Sciatic nerve (tissue), 2 donors: ENCODE measurements around the gene METTL3. TPM values are rescaled to one million over a fixed set of nuclear protein-coding genes. Genes with fewer than 3 reads are reported as not detected.
A peak's percentile ranks its signal among the peaks of the same experiment; 100 is the strongest.

Source experiments
- ATAC-seq: fragments of 200-7000 bp; cut with Tn5 transposase; one replicate; pipeline ENCODE4 v1.9.1; 2020; ENCODE audit warnings: mild to moderate bottlenecking, moderate library complexity
- DNase-seq: peaks from one replicate; pipeline ENCODE4 v3.0.0-alpha.2; 2020; ENCODE audit warnings: low spot score
- intact Hi-C: fragments of 100-400 bp; cut with DNase I; formaldehyde crosslinking; loops from one replicate; pipeline ENCODE4 v1.14.2; 2022
- total RNA-seq: library from RNA; stranded (reverse); fragmentation: NEBNext Ultra II Directional; extraction: Animal tissue kit (Norgen Biotek cat#: 25700); gene quantifications from one replicate; pipeline ENCODE4 v1.2.1, GENCODE V29; 2021
- donor health status: DM: no; HTN: no; CAD: no.
- donor health status: DM: no; HTN: no; CAD: no.

Gene METTL3
- total RNA-seq, 1 donor from 2014 or later, result 43.3 TPM

- no peak for DNase-seq
- no peak for ATAC-seq
- intact Hi-C loops, result no loop called here
Observed at GRCh38 chr14:21528381-21529348, 17.5 kb upstream of the METTL3 start.

GRCh38 chr14:21527318-21527679, 16.2 kb upstream of the METTL3 start:
- no peak for ATAC-seq
- no peak for DNase-seq
- intact Hi-C loops, result no loop called here

- no peak for ATAC-seq
- intact Hi-C loops, result no loop called here
- no peak for DNase-seq
Observed at GRCh38 chr14:21526672-21527317, 15.7 kb upstream of the METTL3 start.

- ATAC-seq (peak; percentile 95), DNase-seq (peak; percentile 85)
- intact Hi-C loops, result no loop called here
Observed at GRCh38 chr14:21525962-21526671, 15.0 kb upstream of the METTL3 start, which contains the start of gene SALL2. Gene SALL2, minus strand, starts transcription at chr14:21526346. Its CDS starts 219 bp downstream, at chr14:21526127.

GRCh38 chr14:21525571-21525961, 14.4 kb upstream of the METTL3 start:
- ATAC-seq, result peak; percentile 75
- intact Hi-C loops, result no loop called here
- DNase-seq, result peak; percentile 65

GRCh38 chr14:21524575-21525490, 13.7 kb upstream of the METTL3 start:
- ATAC-seq (no peak), DNase-seq (no peak)
- intact Hi-C loops, result no loop called here

GRCh38 chr14:21523203-21523602, 12.1 kb upstream of the METTL3 start:
- DNase-seq, result no peak
- ATAC-seq, result no peak
- intact Hi-C loops, result no loop called here

- intact Hi-C loops, result no loop called here
- ATAC-seq, result no peak
- DNase-seq, result no peak
Observed at GRCh38 chr14:21521501-21521900, 10.4 kb upstream of the METTL3 start.

- ATAC-seq (no peak), DNase-seq (no peak)
- intact Hi-C loops, result no loop called here
Observed at GRCh38 chr14:21520767-21521166, 9.6 kb upstream of the METTL3 start.

GRCh38 chr14:21518725-21519124, 7.6 kb upstream of the METTL3 start:
- DNase-seq, result no peak
- no peak for ATAC-seq
- intact Hi-C loops, result no loop called here

GRCh38 chr14:21514341-21514740, 3.2 kb upstream of the METTL3 start:
- no peak for ATAC-seq
- intact Hi-C loops, result no loop called here

GRCh38 chr14:21509432-21510143, 1.6 kb downstream of the METTL3 start:
- no peak for DNase-seq
- ATAC-seq, result no peak
- intact Hi-C loops, result no loop called here

More at GRCh38 chr14:21514341-21514740, 3.2 kb upstream of the METTL3 start:
- DNase-seq, result no peak

- intact Hi-C loops, result no loop called here
- ATAC-seq, result no peak
- DNase-seq, result no peak
Observed at GRCh38 chr14:21506557-21506956, 4.6 kb downstream of the METTL3 start.

- ATAC-seq, result no peak
- intact Hi-C loops, result no loop called here
- no peak for DNase-seq
Observed at GRCh38 chr14:21505012-21505553, 6.1 kb downstream of the METTL3 start.

- DNase-seq (no peak), ATAC-seq (no peak)
- intact Hi-C loops, result no loop called here
Observed at GRCh38 chr14:21503376-21503775, 7.8 kb downstream of the METTL3 start.

GRCh38 chr14:21501568-21501967, 9.6 kb downstream of the METTL3 start:
- no peak for ATAC-seq
- no peak for DNase-seq
- intact Hi-C loops, result no loop called here

GRCh38 chr14:21498540-21499526, 12.3 kb downstream of the METTL3 start:
- intact Hi-C loops, result no loop called here
- ATAC-seq (peak; percentile 63), DNase-seq (no peak)
